GM12801 (cell line): ENCODE data around the gene STAC2.

Experiments
- CTCF ChIP-seq: IDR thresholded peaks from one replicate; pipeline ENCODE4 v1.5.1; 2011; ENCODE audit warnings: control low read depth; ENCODE audit not compliant: insufficient read length; ENCODE audit errors: extremely low read depth

STAC2 gene

GRCh38 chr17:39237586-39237985 is 11.8 kb upstream of the STAC2 start:
- no peak for TF ChIP-seq CTCF

- TF ChIP-seq CTCF = no peak
Measured at GRCh38 chr17:39236981-39237441, 11.3 kb upstream of the STAC2 start.

- no peak for TF ChIP-seq CTCF
Measured at GRCh38 chr17:39236450-39236927, 10.7 kb upstream of the STAC2 start.

- TF ChIP-seq CTCF = no peak
Measured at GRCh38 chr17:39235555-39236449, 10.1 kb upstream of the STAC2 start.

GRCh38 chr17:39231591-39232551 is 6.1 kb upstream of the STAC2 start:
- no peak for TF ChIP-seq CTCF

- TF ChIP-seq CTCF = no peak
Measured at GRCh38 chr17:39231091-39231561, 5.4 kb upstream of the STAC2 start.

- TF ChIP-seq CTCF = no peak
Measured at GRCh38 chr17:39230361-39230760, 4.6 kb upstream of the STAC2 start.
